ENCODE data around the gene SCAI. TPM values are rescaled to one million over a fixed set of nuclear protein-coding genes. Genes with fewer than 3 reads are reported as not detected.
"Not testable (repeated sequence)": the region's sequence is repeated elsewhere in the genome, so short reads cannot be mapped to it uniquely, and the experiment has no call there.

Gene SCAI
- total RNA-seq, 1 experiment from 2014 or later, result 3.7 TPM

DNA sequence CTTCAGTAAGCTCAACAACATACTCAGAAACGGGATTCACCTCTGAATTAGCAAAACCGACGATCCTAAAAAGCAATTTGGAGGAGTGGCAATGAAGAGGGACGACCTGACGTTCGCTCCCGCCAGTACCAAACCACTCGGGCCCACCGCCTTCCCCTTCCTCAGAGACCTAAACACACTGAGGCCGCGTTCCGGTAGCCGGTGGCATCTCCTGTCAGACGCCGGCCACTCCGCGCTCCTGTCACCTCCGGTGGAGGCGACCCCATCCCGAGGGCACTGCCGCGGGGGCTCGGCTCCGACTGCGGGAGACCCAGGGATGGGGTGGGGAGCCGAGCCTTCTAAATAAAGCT is 45.7 kb upstream of the SCAI start:
- DNase-seq (ENCODE audit: unreplicated experiment), result peak; percentile 4
- Mint-ChIP-seq H3K27me3 (ENCODE audit: insufficient read depth, unreplicated experiment) (no peaks in the 10 kb centered on the region), H3K4me3 (ENCODE audit: unreplicated experiment) (peak overlapping the region; percentile 90), H3K4me1 (ENCODE audit: insufficient read depth, unreplicated experiment) (no peaks in the 10 kb centered on the region), H3K27ac (ENCODE audit: low read depth, unreplicated experiment) (peak overlapping the region; percentile 83), H3K9me3 (ENCODE audit: unreplicated experiment) (no peaks in the 10 kb centered on the region), H3K36me3 (ENCODE audit: insufficient read depth, unreplicated experiment) (peaks cover 16% of the 10 kb centered on the region)
- ChIA-PET POLR2A (interaction anchor here (0.6 to 4.7 kb wide), 11 partner anchors 10 to 929 kb away, joined by 3 to 68 read pairs (median 4); partner anchors contain the start of genes HSPA5 and RABEPK), CTCF (interaction anchor here (0.8 to 1.1 kb wide), 2 partner anchors 12 to 13 kb away, joined by 3 to 5 read pairs; no protein-coding TSS in a partner anchor)
- BruUV-seq (replicated peaks), result TSS peak; percentile 68
- TF ChIP-seq CTCF (IDR thresholded peaks at IDR 0.05; ENCODE audit: unreplicated experiment), result no peak
- intact Hi-C loops (cut with micrococcal nuclease), result no loop called here

GRCh38 chr9:125183561-125183960 is 40.2 kb upstream of the SCAI start:
- BruUV-seq (replicated peaks), result no TSS peak
- intact Hi-C loops (cut with micrococcal nuclease), result no loop called here
- H3K27ac Mint-ChIP-seq (ENCODE audit: low read depth, unreplicated experiment), result no peak overlapping the region
- H3K9me3 Mint-ChIP-seq (ENCODE audit: unreplicated experiment), result no peaks in the 10 kb centered on the region
- no peak for DNase-seq (ENCODE audit: unreplicated experiment)
- TF ChIP-seq CTCF (IDR thresholded peaks at IDR 0.05; ENCODE audit: unreplicated experiment), result no peak
- H3K4me1 Mint-ChIP-seq (ENCODE audit: insufficient read depth, unreplicated experiment), result peaks cover 20% of the 10 kb centered on the region
- peaks cover 24% of the 10 kb centered on the region for H3K36me3 Mint-ChIP-seq (ENCODE audit: insufficient read depth, unreplicated experiment)
- CTCF ChIA-PET, result no interaction called here
- no peaks in the 10 kb centered on the region for H3K27me3 Mint-ChIP-seq (ENCODE audit: insufficient read depth, unreplicated experiment)
- H3K4me3 Mint-ChIP-seq (ENCODE audit: unreplicated experiment), result no peak overlapping the region
- POLR2A ChIA-PET, result interaction anchor here (0.7 kb wide), 1 partner anchor 26 kb away, joined by 3 read pairs; no protein-coding TSS in a partner anchor

GRCh38 chr9:125183054-125183453 is 39.7 kb upstream of the SCAI start:
- ChIA-PET POLR2A (interaction anchor here (0.7 to 0.8 kb wide), 2 partner anchors 19 to 26 kb away, joined by 3 read pairs; no protein-coding TSS in a partner anchor), CTCF (no interaction called here)
- Mint-ChIP-seq H3K36me3 (ENCODE audit: insufficient read depth, unreplicated experiment) (peaks cover 26% of the 10 kb centered on the region), H3K4me3 (ENCODE audit: unreplicated experiment) (no peak overlapping the region), H3K9me3 (ENCODE audit: unreplicated experiment) (no peaks in the 10 kb centered on the region), H3K4me1 (ENCODE audit: insufficient read depth, unreplicated experiment) (peaks cover 20% of the 10 kb centered on the region), H3K27me3 (ENCODE audit: insufficient read depth, unreplicated experiment) (no peaks in the 10 kb centered on the region), H3K27ac (ENCODE audit: low read depth, unreplicated experiment) (no peak overlapping the region)
- no peak for DNase-seq (ENCODE audit: unreplicated experiment)
- TF ChIP-seq CTCF (IDR thresholded peaks at IDR 0.05; ENCODE audit: unreplicated experiment), result no peak
- intact Hi-C loops (cut with micrococcal nuclease), result no loop called here
- BruUV-seq (replicated peaks), result no TSS peak

GRCh38 chr9:125181756-125182155 is 38.4 kb upstream of the SCAI start:
- CTCF ChIA-PET, result interaction anchor here (0.6 kb wide), 1 partner anchor 75 kb away, joined by 3 read pairs; no protein-coding TSS in a partner anchor
- intact Hi-C loops (cut with micrococcal nuclease); DNase-seq (ENCODE audit: unreplicated experiment); H3K27ac Mint-ChIP-seq (ENCODE audit: low read depth, unreplicated experiment); H3K27me3 Mint-ChIP-seq (ENCODE audit: insufficient read depth, unreplicated experiment); BruUV-seq (replicated peaks); H3K9me3 Mint-ChIP-seq (ENCODE audit: unreplicated experiment); H3K4me3 Mint-ChIP-seq (ENCODE audit: unreplicated experiment): not testable (repeated sequence)
- POLR2A ChIA-PET, result interaction anchor here (0.6 to 0.7 kb wide), 2 partner anchors 9 to 19 kb away, joined by 3 read pairs; no protein-coding TSS in a partner anchor
- H3K4me1 Mint-ChIP-seq (ENCODE audit: insufficient read depth, unreplicated experiment), result peaks cover 20% of the 10 kb centered on the region
- peaks cover 18% of the 10 kb centered on the region for H3K36me3 Mint-ChIP-seq (ENCODE audit: insufficient read depth, unreplicated experiment)

Data from MCF 10A (cell line).